Neural crest cell (in vitro differentiated cells): Measurements from ENCODE around the gene GALNT18. TPM values are rescaled to one million over a fixed set of nuclear protein-coding genes. Genes with fewer than 3 reads are reported as not detected.

ENCODE experiments used
- DNase-seq: peaks from one replicate; pipeline ENCODE4 v3.0.0; 2021; ENCODE audit warnings: low read depth, mixed read lengths, low spot score
- H3K27ac Mint-ChIP-seq: one replicate; pipeline ENCODE4 v1.8.0; 2021; ENCODE audit warnings: mild to moderate bottlenecking, mixed read lengths; ENCODE audit not compliant: unreplicated experiment
- H3K27me3 Mint-ChIP-seq: 2 replicates; pipeline ENCODE4 v1.8.0; 2021; ENCODE audit warnings: low read depth, mild to moderate bottlenecking, mixed read lengths
- H3K36me3 Mint-ChIP-seq: 2 replicates; pipeline ENCODE4 v1.8.0; 2021; ENCODE audit warnings: low read depth, mild to moderate bottlenecking, mixed read lengths
- H3K4me1 Mint-ChIP-seq: 2 replicates; pipeline ENCODE4 v1.8.0; 2021; ENCODE audit warnings: mixed read lengths
- H3K4me3 Mint-ChIP-seq: one replicate; pipeline ENCODE4 v1.8.0; 2021; ENCODE audit warnings: mild to moderate bottlenecking, mixed read lengths
- H3K9me3 Mint-ChIP-seq: 2 replicates; pipeline ENCODE4 v1.8.0; 2021; ENCODE audit warnings: mixed read lengths
- CTCF ChIP-seq: fragments of 200-600 bp; sonication (generic); conservative IDR thresholded peaks from 2 replicates; pipeline ENCODE4 v1.5.0; 2021; ENCODE audit warnings: antibody characterized with exemption, mild to moderate bottlenecking
- total RNA-seq: library from RNA; stranded (reverse); gene quantifications from 2 replicates; pipeline ENCODE4 v1.2.1, GENCODE V29; 2021

The GALNT18 gene
- total RNA-seq, 1 donor from 2014 or later = 2.8 TPM

- Mint-ChIP-seq H3K4me3 (no peak overlapping the region), H3K9me3 (no peaks in the 10 kb centered on the region), H3K27ac (no peak overlapping the region), H3K27me3 (no peaks in the 10 kb centered on the region), H3K36me3 (no peaks in the 10 kb centered on the region), H3K4me1 (peaks cover 4% of the 10 kb centered on the region)
- no peak for DNase-seq
- TF ChIP-seq CTCF = no peak
Observed at GRCh38 chr11:11349106-11349825, 272.5 kb downstream of the GALNT18 start.

GRCh38 chr11:11348303-11348702, 273.5 kb downstream of the GALNT18 start:
- DNase-seq = no peak
- Mint-ChIP-seq H3K4me1 (peaks cover 4% of the 10 kb centered on the region), H3K36me3 (no peaks in the 10 kb centered on the region), H3K9me3 (no peaks in the 10 kb centered on the region), H3K4me3 (no peak overlapping the region), H3K27me3 (no peaks in the 10 kb centered on the region), H3K27ac (no peak overlapping the region)
- TF ChIP-seq CTCF = no peak

GRCh38 chr11:11347592-11347991, 274.2 kb downstream of the GALNT18 start:
- Mint-ChIP-seq H3K27ac (no peak overlapping the region), H3K9me3 (no peaks in the 10 kb centered on the region), H3K4me1 (peaks cover 4% of the 10 kb centered on the region), H3K27me3 (no peaks in the 10 kb centered on the region), H3K4me3 (no peak overlapping the region), H3K36me3 (no peaks in the 10 kb centered on the region)
- no peak for TF ChIP-seq CTCF
- no peak for DNase-seq

DNA sequence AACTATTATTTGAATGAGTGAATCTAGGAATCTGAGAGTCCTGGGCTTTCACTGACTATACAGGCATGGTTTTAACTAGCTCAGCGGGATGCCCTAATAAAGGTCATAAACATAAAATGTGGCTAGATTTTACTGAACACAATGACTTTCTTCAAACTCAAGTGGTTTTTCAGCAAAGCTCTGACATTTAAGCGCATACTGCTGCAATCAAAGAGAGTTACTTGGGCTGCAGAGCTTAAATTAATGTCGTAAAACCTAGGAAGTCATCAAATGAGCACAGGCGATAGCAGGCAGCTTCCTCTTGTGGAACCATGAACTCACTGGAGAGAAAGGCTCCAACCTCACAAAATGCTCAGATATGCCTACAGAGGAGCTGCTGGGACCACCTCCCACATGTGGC, 275.5 kb downstream of the GALNT18 start:
- H3K36me3 Mint-ChIP-seq = no peaks in the 10 kb centered on the region
- no peaks in the 10 kb centered on the region for H3K9me3 Mint-ChIP-seq
- no peak overlapping the region for H3K4me3 Mint-ChIP-seq
- H3K27me3 Mint-ChIP-seq = no peaks in the 10 kb centered on the region
- no peak overlapping the region for H3K27ac Mint-ChIP-seq
- TF ChIP-seq CTCF = no peak
- peaks cover 4% of the 10 kb centered on the region for H3K4me1 Mint-ChIP-seq
- no peak for DNase-seq

- no peaks in the 10 kb centered on the region for H3K36me3 Mint-ChIP-seq
- no peaks in the 10 kb centered on the region for H3K27me3 Mint-ChIP-seq
- TF ChIP-seq CTCF = no peak
- DNase-seq = no peak
- peak overlapping the region; percentile 48 for H3K27ac Mint-ChIP-seq
- no peak overlapping the region for H3K4me3 Mint-ChIP-seq
- peaks cover under 1% of the 10 kb centered on the region for H3K4me1 Mint-ChIP-seq
- H3K9me3 Mint-ChIP-seq = no peaks in the 10 kb centered on the region
Observed at GRCh38 chr11:11345099-11345498, 276.7 kb downstream of the GALNT18 start.
